ENCODE data around the gene STX7.

The STX7 gene

GRCh38 chr6:132412656-132413498, 100.0 kb downstream of the STX7 start:
- no peak for DNase-seq

- DNase-seq: no peak
Measured at GRCh38 chr6:132411296-132411695, 101.6 kb downstream of the STX7 start.

GRCh38 chr6:132410830-132411229, 102.1 kb downstream of the STX7 start:
- DNase-seq: peak; percentile 65 to 83 (median 71)

GRCh38 chr6:132405143-132405915, 107.6 kb downstream of the STX7 start:
- DNase-seq: peak in 2 of 4 experiments; percentile 11 to 31

DNA sequence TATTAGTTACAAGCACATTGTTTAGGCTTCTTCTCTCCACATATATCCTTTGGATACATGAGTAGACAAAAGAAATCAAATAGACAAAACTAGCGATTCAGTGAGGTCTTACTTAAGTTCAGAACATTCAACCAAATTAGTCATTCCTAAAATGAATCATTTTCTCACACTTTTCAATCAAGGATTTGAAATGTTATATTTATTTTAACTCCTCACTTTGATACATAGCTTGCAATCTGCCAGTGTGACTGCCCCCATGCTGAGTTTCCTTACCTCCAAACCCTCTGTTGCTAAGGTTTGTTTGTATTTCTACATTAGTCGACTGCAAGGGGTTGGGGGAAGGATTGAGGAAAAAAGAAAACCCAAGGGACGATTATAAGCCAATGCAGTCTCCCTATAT, 108.2 kb downstream of the STX7 start:
- no peak for DNase-seq

- DNase-seq: no peak
Measured at GRCh38 chr6:132404330-132404729, 108.6 kb downstream of the STX7 start.

- DNase-seq: peak in 2 of 4 experiments; percentile 5 to 20
Measured at GRCh38 chr6:132401618-132402285, 111.2 kb downstream of the STX7 start.

- DNase-seq: peak in 3 of 4 experiments; percentile 5 to 50 (median 32)
Measured at GRCh38 chr6:132400883-132401617, 111.9 kb downstream of the STX7 start, which contains the start of gene MOXD1. TSS of gene MOXD1 (minus strand) at chr6:132401475. CDS start at chr6:132401426, 49 bp downstream.

DNA sequence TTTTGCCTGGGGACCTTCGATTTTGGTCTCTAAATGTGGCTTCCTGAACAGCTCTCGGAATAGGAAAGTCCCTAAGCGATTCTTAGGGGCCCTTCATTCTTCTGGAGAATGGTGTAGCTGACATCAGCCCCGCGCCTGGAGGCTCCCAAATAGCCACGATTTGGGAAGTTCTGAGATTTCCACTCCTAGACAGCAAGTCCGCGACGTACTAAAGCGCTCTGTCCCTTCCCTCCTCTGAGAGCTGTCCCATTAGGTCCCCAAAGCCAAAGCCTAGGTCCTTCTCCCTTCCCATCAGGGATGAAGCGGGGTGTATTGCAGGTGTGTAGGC, 112.4 kb downstream of the STX7 start:
- DNase-seq: peak in 1 of 4 experiments; percentile 5

DNA sequence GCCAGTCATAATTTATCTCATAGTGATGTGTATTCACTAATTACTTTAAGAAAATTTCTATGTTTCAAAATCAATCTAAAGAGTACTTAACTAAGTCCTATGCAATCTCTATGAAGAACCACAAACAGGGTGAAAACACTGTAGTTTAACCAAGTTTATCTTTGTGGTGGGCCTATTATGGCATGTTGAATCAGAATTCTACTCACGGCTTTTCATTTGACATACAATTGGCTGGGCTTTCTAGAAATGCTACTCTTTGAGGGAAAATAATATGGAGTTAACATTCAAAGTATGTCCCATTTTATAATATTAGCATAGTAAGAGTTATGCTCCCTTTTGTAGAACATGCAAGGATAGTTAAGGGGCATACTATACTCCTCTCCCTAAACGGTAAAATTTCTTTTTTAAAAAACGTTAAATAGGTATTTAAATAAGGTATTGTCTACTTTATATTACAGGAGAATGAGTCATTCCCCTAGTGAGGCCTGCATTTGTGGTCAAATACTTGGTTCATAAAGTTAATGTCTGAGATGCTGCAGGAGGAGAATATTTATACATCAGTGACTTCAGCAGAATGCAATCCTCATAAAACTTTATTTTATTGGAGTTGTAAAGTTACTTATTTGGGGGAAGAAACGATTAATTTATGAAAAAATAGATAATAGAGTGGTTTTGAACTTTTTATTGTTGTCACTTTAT, 113.4 kb downstream of the STX7 start:
- no peak for DNase-seq

Data from suppressor macrophage (primary cell).